GM18873 (cell line): ENCODE measurements around the gene TLE2.
A peak's percentile ranks its signal among the peaks of the same experiment; 100 is the strongest.
"Not testable (repeated sequence)": the region's sequence is repeated elsewhere in the genome, so short reads cannot be mapped to it uniquely, and the experiment has no call there.

Experiments used
- ATAC-seq: cut with Tn5 transposase; IDR thresholded peaks from one replicate; pipeline ENCODE4 v1.9.1; 2021; ENCODE audit warnings: mild to moderate bottlenecking, moderate library complexity, moderate number of reproducible peaks; ENCODE audit not compliant: unreplicated experiment, low FRiP score

TLE2 gene

GRCh38 chr19:3039125-3039524, 10.0 kb upstream of the TLE2 start:
- ATAC-seq, result no peak

GRCh38 chr19:3038214-3038613, 9.1 kb upstream of the TLE2 start:
- no peak for ATAC-seq

GRCh38 chr19:3036977-3037544, 8.0 kb upstream of the TLE2 start:
- ATAC-seq, result not testable (repeated sequence)

DNA sequence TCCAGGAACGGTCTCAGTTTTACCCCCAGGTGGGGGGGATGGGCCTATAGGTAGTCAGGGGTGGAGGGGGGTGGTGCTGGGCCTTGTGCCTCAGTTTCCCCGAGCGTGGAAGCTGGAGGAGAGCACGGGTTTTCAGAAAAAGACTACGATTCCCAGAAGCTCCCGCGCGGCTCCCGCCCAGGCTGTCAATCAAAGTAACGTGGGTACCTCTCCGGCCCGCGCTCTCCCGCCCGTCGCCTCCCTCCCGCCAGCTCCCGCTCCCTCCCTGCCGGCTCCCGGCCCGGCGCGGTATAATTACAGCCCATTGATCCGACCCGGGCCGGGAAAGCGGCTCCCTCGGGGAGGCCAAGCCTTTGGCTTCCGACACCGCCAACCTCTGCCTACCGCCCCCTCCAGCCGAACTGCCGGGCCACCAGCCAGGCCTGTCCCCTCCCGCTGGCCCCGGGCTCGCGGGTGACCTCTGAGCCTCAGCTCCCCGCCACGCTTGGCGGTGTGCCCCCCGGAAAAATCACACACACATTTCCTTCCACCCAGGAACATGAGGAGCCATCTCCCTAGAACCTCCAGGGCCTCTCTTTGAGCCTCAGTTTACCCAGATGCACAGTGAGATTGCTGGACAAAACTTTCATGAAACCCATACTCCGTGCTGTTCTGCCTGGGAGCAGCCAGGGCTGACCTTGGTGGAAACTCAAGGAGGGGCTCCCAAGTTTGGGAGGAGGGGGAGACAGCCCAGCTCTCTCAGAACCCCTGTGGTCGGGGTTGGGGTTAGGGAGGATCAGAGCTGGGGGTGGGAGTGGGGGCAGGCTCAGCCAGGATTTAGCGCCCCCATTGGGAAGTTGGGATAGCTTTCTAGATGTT, 7.3 kb upstream of the TLE2 start:
- no peak for ATAC-seq

GRCh38 chr19:3035542-3036118, 6.5 kb upstream of the TLE2 start:
- ATAC-seq, result peak; percentile 78

- no peak for ATAC-seq
Observed at GRCh38 chr19:3034656-3035541, 5.8 kb upstream of the TLE2 start.

- no peak for ATAC-seq
Observed at GRCh38 chr19:3034406-3034655, 5.3 kb upstream of the TLE2 start.

- no peak for ATAC-seq
Observed at GRCh38 chr19:3033595-3034405, 4.7 kb upstream of the TLE2 start.

- no peak for ATAC-seq
Observed at GRCh38 chr19:3031607-3031867, 2.5 kb upstream of the TLE2 start.

DNA sequence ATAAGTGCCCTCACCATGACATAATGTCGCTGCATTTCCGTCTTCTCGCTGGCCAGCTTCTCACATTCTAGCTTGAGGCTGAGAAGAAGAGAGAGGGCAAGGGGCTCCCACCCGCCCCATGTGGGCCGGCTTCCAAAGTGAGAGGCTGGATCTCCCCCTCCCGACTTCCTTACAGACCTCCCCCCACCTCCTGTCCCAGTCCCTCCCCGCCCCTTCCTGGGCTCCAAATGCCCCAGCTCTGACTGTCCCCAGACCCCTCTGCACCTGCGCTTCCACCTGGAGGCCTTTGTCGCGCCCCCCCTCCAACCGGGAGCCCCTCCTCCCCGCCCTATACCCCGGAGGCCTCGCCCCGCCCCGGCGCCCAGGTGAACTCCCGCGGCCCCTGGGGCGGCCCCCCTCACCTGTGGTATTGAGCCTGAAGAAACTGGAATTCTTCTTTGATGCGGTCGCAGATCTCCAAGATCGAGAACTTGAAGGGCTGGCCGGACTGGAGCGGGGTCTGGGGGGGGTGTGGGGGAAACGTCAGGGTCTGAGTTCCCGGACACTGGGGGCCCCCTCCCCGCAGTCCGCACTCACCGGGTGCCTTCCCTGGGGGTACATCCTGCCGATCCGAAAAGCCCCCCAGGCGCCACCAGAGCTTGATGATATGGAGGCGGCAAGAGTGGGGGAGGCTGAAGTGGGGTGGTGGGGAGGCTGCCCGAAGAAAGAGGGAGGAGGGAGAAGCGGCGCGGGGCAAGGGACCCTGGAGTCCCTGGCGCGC, 595 bp downstream of the TLE2 start:
- ATAC-seq, result no peak

- ATAC-seq, result no peak
Observed at GRCh38 chr19:3027981-3028304, 1.1 kb downstream of the TLE2 start.

DNA sequence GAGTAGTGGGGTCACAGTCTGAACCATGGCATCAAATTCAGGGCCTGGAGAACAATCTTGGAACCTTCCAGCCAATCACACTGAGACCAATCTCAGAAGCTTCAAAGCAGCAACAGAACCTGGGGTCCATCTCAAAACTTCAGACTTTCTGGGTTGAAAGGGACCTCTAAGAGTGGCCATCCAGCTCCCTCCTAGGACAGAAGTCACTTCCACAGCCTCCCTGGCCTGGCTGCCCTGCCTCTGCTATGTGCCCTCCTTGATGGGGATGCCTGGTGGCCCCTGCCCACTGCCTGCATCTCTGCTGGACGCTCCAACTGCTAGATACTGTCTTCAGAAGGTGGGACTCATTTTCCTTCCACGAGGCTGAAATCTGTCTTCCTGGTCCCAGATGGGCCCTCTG, 1.8 kb downstream of the TLE2 start:
- no peak for ATAC-seq

GRCh38 chr19:3026768-3027167, 2.3 kb downstream of the TLE2 start:
- ATAC-seq, result no peak

GRCh38 chr19:3025549-3025886, 3.6 kb downstream of the TLE2 start:
- ATAC-seq, result no peak

- ATAC-seq, result no peak
Observed at GRCh38 chr19:3024870-3025548, 4.1 kb downstream of the TLE2 start.

- ATAC-seq, result no peak
Observed at GRCh38 chr19:3024509-3024869, 4.6 kb downstream of the TLE2 start.

DNA sequence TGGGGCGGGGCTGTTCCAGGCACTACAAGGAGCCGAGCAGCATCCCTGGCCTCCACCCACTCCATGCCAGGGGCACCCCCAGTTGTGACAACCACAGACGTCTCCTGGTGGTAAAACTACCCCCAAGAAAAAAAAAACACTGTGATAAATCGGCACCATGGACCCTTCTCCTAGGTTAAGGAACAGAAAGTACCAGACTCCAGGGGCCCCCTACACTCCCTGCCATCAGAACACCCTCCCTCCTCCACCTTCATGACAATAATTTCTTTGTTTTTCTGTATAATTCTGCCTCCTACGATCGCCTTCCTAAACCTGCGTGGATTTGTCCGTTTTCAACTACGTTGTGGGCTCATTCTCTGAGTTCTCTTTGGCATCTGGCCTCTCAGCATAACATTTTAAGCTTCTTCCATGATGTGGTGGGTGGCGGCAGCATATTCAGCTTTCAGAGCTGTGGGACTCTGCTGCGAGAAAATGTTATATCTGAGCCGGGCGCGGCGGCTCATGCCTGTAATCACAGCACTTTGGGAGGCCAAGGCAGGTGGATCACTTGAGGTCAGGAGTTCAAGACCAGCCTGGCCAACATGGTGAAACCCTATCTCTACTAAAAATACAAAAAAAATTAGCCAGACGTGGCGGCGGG, 8.6 kb downstream of the TLE2 start:
- no peak for ATAC-seq

DNA sequence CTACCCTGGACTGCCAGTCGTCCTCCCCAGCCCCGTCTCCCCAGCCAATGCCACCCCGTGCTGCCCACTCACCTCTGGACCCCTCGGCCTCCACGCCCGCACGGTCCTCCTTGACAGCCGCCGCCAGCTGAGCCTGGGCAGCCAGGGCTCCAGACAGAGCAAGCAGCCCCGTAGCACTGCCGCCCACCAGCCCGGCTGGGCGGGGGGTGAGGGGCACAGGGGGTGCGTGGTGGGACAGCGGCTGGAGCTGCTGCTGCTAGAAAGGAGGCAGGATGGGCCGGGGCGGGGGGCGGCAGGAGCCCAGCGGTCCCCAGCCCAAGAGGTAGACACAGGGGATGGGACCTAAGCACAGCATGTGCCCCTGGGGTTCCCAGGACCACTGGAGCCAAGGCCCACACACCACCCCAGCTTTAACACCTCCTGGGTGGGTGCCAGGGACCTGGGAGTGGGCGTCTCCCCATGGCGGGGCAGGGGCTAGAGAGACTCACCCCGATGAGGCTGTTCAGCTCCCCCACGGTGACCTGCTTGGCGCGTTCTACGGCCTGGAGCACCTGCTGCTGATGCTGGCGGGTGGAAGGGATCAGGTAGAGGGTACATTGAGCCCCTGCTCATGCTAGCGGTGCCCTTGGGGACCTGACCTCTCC, 9.7 kb downstream of the TLE2 start:
- no peak for ATAC-seq

- ATAC-seq, result no peak
Observed at GRCh38 chr19:3017923-3018322, 11.2 kb downstream of the TLE2 start.
